HG02763 (cell line): Measurements from ENCODE around the gene RPTOR.

Experiments used
- ATAC-seq: cut with Tn5 transposase; IDR thresholded peaks from one replicate; pipeline ENCODE4 v1.9.1; 2021; ENCODE audit warnings: mild to moderate bottlenecking, moderate library complexity; ENCODE audit not compliant: unreplicated experiment

RPTOR gene

DNA sequence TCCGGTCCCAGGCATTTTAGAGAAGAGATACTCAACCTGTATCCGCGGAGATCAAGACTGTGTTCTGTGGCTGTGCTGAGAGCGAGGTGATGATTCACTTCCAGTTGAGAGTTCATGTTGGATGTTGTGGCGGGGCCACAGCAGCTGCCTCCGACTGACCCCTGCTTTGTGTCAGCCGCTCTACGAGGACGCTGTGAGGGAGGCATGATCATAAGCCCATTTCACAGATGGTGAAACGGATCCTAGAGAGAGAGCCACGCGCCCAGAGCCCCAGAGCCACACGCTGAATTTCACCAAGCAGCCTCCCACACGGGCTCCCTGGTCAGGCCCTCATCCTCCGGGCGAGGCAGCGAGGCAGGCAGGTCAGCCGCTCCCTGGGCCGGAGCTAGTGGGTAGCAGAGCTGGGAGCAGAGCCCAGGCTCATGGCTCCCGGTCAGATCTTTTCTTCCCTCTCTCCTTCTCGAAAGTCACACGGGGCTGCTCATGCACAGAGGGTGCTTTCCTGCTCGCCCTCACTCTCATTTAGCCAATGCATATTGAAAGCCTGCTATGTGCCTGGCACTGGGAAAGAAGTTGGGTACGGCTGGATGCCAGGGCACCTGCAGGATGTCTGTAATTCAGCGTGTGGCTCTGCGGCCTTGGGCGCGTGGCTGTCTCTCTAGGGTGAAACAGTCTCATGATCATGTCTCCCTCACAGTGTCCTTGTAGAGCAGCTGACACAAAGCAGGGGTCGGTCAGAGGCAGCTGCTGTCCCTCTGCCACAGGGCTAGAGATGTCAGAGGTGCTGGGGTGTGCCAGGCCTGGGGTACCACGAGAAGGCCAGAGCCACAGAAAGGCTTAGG is 291.4 kb downstream of the RPTOR start:
- ATAC-seq: no peak

DNA sequence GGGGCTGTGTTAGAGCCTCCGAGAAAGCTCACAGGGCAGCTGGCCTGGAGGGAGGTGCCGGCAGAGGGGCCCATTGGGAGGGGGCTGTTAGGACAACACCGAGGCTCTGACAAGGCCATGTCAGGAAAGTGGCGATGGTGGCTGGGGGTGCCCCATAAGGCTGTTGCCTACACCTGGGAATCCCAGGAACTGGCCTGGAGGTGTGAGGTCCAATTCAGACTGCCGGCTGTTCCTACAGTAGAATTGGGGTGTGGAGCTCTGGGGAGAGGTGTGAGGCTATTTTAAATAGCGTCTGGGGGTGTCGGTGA is 292.0 kb downstream of the RPTOR start:
- no peak for ATAC-seq

DNA sequence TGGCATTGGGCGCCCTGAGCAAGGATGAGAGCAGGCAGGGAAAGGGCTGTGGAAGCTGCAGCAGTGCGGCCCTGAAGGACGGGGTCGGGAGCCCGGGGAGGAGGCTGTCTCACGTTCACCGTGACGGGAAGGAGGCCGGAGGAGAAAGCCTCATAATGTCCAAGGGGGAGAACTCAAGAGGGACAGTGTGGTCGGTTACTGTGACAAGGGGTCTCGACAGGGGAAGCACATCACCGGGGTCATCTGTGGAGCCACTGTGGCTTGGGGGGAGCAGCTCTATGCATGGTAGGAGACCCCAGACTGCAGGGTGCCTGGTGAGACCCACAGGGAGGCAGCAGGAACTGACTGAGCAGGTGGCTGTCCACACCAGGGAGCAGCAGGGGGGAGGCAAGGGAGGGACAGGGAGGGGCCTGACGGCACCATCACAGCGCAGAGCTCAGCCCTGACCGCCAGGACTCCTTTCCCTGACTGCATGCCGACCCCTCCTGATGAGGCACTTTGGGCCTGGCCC is 292.4 kb downstream of the RPTOR start:
- ATAC-seq: no peak

DNA sequence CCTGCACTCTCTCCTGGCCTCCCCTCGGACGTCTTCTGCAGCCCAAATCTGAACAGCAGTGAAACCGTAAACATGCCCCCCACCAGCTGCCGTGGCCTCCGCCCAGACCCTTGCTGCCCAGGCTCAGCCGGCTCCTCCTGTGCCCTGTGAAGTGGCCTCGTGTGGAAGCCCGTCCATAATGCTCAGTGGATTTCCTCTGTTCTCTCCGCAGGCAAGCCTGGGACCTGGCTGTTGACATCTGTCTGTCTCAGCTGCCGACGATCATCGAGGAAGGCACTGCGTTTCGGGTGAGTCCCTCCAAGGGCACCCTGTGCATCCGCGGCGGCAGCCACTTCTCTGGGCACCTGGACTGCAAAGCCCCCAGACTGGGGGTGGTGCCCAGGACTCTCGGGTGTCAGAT is 293.1 kb downstream of the RPTOR start:
- no peak for ATAC-seq

DNA sequence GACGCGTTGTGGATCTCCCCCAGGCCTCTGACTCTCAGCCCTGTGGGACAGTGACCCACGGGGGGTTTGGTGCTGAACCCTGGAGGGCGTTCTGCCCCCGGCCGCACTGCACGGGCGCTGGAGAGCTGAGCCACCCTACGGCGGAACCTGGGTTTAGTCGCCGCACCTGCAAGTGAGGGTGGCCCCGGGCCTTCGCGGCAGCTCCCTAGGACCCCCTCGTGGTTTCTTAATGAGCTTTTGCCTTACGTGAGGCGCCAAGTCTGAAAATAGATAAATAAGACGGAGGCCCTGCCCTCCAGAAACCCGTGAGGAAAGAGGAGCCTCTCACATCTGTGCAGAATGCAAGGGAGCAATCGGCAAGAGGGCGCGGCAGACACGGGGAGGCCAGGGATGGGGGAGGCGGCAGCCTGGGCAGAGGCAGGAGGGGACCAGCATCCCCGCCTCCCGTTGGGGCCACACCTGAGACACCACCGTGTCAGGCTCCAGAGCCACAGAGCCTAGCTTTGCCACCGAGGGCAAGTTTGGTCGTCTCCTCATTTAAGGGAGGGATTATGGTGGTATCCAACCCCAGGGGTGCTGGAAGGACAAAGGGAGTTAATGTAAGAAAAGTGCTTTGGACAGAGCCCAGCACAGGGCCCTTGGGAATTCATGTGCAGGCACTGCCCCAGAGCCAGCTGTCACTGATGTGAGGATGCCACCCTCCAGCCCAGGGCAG is 293.8 kb downstream of the RPTOR start:
- no peak for ATAC-seq

DNA sequence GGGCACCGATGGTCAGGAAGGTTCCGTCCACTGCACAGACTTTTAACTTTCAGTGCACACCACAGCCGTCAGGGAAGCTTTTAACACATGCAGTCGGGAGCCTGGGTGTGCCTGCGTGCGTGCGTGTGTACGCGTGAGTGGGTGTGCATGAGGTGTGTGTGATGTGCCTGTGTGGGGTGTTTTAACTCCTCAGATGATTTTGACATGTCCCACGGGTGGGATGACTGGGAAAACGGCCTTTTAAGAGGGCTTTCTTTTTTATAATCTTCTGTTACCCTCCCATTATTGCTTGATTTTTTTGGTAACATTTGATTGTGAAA is 294.3 kb downstream of the RPTOR start:
- ATAC-seq: no peak

DNA sequence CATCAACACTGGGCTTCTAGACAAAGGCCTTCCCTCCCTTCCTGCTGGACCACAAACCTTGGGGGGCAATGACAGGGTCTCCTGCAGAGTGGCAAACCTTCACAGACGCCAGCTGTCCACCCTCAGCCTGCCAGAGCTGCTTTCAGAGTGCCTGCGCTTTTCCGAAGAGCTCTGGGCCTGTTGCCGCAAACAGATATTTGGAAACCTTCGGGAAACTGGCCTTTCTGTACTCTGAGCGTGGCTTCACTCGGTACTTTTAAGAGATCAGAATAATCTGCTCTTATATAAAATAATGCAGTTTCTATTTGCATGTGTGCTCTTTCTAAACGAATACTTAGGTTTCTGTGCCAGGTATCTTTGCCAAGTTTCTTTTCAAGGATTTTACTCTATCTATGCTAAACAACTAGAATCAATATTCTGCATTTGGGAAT is 294.9 kb downstream of the RPTOR start:
- ATAC-seq: no peak

DNA sequence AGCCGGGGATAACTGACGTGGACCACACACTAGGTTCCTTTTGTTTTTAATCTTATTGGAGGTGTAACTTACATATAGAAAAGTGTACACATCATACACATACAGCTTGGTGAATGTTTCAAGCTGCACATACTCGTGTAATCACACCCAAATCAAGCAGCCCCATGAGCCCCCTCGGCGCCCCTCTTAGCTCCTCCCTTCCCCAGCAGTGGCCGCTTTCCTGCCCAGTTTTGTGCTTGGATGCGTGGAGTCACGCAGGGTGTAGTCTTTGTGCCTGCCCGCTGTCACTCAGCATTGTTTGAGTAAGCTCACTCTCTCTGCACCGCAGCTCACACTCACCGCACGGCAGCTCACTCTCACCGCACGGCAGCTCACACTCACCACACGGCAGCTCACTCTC is 295.3 kb downstream of the RPTOR start:
- ATAC-seq: no peak

DNA sequence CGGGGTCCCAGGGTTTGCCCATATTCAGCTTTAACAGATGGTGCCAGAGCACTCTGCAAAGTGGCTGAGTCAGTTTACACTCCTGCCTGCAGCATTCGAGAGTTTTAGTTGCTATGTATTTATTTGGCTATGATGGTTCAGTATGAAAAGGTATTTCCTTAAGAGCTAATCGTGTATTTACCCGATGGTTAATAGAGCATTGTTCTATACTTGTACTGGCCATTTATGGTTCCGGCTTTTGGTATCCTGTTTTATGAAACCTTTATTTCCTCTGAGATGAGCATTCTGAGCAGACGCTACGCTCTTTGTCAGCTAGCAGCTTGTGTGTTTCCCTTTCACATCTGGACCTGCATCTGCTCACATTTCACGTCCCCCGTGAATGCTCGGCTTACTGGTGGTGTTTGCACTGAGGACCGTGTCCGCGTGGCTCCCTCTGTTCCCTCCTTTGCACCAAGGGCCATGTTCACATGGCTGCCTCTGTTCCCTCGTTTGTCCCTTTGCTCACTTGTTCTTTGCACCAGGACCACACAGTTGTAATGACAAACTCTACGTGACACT is 297.9 kb downstream of the RPTOR start:
- no peak for ATAC-seq

DNA sequence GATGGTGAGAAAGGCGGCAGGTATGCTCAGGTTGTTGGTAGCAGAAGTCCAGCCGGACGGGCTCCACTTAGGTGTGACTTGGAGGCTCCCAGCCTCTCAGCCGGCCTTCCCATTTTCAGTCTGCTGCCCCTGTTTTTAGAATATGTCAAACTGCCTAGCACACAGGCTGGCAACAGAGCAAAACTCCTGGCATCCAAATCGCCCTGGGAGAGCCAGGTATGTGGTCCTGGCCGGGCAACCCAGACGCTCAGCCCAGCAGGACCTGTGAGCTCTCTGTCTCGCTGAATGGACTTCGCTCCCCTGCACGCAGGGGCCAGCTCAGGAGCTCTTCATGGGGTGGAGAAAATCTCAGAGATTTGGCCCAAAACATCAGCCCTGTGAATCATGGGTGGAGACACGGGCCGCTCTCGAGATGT is 299.1 kb downstream of the RPTOR start:
- no peak for ATAC-seq

DNA sequence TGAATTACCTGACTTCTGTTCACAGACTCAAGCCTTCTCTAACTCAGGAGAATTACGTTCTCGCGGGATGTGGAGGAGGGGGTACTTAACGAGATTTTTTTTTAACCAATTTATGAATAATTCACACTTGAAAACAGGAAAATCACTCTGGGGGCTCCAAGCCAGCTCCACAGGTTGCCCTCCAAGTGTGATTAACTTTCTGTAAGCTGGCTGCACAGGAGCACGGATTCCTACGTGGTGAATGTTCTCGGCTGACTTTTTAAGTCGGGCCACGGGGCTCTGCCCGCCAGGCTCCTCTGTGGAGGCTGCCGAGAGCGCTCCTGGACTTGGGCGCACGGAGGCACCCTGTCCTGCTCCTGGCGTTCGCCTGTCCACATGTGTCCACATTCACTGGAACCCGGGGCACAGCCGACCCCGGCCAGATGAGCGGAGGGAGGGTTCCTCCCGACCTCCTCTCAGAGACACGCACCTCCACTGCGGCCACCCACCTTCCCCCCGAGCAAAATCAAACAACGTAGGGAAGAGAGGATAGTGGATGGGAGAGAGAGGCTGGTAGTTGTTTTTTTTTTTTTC is 299.9 kb downstream of the RPTOR start:
- ATAC-seq: no peak

DNA sequence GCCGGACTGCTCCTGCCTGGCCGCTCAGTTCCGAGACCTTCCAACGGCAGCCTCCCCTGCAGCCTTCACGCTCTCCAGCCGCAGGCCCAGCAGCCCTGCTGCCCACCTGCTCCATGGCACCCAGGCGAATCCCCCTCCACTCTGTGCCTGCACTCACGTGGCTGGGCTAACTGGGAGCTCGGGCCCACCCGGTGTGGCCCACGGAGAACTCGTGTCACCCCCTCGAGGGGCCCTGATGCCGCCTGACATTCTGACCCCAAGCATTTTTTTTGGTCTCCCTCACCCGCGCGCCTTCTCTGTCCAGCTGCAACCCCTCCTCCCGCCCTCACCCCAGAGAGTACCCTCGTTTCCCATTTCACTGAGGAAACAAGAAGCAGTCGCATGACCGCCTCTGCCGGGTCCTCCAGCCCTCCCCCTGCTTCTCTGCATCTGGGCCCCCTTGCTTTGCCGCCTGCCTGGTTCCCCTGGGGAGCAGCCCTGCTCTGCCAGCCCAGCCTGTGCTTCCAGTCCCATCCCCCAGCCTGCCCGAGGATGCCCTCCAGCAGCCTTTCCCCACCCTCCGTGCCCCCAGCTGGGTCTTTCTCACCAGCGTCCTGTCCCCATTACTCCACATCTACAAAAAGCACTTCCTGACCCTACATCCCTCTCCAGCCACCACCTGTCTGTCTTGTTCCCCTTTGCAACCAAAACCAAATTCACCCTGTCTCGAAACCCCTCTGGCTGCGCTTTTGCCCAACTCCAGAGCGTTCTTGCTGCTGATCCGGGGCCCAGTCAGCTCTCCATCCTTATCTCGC is 300.6 kb downstream of the RPTOR start:
- ATAC-seq: no peak

DNA sequence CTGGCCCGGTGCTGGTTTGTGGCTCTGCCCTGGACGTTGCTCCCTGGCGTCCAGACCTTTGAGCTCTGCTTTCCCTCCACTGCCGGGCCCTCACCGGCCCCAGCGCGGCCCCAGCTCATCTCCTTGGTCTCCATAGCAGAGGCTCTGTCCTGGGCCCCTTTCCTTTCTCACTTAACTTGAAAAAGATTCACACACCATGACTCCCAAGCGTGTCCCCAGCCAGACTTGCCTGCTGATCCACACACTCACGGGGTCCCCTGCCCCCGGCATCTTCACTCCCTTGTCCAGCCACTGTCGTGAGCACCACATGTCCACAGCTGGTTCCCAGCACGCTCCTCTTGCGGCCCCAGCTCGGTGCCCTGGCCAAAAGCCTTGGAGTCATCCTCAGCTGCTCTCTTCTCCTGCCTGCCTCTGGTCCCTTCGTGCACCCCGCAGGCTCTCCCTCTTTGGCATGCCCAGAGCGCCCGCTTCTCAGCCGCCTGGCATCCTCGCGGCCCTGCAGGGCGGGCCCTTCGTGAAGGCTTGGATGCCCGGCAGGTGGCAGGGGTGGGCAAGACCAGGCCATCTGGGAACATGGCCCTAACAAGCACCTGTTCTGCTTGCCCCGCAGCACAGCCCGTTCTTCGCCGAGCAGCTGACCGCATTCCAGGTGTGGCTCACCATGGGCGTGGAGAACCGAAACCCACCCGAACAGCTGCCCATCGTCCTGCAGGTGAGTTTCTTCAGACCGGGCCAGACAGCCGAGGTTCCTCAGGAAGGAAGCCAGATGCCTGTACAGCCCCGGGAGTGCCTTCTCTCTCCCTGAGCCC is 301.4 kb downstream of the RPTOR start:
- ATAC-seq: no peak

DNA sequence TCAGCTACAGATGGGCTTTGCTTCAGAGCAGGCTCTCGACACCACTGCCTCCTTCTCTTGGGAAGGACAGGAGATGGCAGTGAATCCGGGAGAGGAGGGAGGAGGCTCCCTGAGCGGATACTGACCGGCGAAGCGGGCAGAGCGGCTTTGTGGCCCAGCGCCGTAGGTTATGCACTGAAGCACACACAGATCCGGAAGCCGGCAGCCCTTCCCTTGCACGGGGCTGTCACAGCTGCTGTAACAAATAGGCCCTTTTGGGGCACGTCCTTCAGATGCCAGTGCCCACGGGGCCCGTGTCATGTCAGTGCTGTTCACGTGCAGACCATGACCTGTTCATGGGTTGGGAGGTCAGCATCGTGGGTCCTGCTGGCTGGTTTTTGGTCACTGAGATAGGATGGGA is 302.3 kb downstream of the RPTOR start:
- ATAC-seq: no peak

DNA sequence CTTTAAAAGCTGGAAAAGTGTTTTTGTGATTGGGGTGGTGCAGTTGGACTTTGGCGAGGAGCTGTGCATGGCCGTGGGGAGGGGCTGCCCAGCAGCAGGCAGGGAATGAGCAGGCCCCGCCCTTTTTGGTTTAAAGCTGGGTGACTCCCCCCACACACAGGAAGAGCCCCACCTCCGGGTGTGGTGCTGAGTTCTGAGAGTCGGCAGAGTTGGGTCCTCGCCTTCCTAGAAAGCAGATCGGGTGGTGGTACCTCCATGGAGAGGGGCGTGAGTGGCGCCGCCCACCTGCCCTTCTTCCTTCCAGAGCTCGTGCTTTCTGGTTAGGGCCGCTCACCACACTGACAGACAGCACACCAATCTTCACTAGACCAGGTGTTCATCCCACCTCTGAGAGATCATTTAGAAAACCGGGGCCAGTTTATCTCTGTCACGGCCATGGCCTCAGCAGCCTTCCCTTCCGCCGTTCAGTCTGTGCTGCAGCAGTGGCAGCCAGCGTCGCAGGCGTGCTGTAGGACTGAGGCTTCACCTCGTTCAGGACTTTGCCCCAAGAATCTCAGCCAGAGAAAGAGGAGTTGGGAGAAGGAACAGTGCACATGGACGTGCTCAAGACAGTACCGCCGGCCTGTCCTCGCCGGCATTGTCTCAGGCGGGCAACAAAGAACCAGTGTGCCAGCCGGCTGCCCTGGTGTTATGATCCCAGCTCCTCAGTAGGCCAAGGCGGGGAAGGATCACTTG is 303.0 kb downstream of the RPTOR start:
- no peak for ATAC-seq

DNA sequence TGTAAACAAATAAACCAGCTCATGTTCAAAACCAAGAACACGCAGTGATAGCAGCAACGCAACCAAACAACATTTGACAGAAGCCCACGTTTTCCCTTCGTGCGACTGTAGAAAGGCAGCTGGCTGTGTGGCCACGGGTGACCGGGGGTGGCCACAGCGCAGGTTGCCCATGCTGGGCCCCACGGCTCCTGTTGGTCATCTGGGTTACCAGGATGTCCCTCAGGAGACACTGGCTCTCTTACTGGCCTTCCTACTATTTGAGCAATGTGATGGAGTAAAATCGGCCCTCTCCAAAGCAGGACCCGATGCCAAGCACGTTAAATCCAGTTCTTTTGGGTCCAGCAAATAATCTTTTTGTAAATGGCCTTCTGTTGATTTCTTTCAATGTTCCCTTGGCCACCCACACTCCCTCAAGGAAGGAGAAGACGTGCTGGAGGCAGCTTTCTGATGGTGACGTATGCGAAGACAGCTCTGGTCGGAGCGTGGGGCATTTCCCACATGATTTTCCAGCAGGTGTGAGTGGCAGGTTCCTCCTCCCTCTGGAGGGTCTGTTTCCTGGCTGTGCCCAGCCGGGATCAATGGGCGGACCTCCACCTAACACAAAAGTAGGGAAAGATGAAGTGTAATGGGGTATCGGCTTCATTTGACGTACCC is 303.9 kb downstream of the RPTOR start:
- no peak for ATAC-seq

DNA sequence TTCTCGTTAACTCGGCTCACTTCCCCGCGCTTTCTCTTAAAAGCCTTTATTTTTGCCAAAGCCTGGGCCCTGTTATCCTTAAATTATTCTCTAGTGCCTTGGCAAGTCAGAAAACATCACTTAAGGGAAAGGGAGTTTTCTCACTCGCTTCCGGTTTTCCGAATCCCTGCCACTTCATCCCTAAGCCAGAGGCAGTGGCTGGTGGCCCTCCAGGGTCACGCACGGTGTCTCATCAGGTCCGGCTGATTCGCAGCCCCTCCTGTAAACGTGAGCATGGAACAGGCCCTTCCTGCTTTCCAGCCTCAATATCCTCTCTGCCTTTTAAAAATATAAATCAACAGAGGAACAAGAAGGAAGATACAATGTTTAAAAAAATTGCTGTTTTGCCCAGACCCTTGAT is 304.5 kb downstream of the RPTOR start:
- no peak for ATAC-seq

DNA sequence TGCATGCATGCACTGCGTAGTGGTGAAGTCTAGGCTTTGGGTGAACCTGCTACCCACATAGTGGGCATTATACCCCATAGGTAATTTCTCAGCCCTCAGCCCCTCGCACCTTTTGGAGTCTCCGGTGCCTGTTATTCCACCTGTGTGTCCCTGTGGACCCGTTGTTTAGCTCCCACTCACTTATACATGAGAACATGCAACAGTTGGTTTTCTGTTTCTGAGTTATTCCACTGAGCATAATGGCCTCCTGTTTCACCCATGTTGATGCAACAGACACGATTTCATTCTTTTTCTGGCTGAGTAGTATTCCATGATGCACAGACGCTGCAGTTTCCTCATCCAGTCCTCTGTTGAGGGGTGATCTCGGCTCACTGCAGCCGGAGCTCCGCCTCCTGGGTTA is 305.5 kb downstream of the RPTOR start:
- ATAC-seq: no peak

DNA sequence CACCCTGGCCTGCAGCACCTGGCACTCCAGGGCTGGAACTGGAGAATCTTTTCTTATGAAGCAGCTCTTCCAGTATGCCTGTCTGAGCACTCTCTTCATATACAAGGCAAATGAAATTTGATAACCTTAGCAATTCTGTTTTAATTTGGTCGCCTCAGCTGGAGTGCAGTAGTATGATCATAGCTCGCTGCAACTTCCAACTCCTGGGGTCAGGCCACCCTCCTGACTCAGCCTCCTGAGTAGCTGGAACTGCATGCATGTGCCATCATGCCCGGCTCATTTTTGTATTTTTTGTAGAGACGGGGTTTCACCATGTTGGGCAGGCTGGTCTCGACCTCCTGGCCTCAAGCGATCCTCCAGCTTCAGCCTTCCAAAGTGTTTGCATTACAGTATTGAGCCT is 306.2 kb downstream of the RPTOR start:
- no peak for ATAC-seq
